ENCODE data around the gene HSPA12B. TPM values are rescaled to one million over a fixed set of nuclear protein-coding genes. Genes with fewer than 3 reads are reported as not detected.

HSPA12B gene
- total RNA-seq, 1 donor from 2014 or later: 16.7 TPM

DNA sequence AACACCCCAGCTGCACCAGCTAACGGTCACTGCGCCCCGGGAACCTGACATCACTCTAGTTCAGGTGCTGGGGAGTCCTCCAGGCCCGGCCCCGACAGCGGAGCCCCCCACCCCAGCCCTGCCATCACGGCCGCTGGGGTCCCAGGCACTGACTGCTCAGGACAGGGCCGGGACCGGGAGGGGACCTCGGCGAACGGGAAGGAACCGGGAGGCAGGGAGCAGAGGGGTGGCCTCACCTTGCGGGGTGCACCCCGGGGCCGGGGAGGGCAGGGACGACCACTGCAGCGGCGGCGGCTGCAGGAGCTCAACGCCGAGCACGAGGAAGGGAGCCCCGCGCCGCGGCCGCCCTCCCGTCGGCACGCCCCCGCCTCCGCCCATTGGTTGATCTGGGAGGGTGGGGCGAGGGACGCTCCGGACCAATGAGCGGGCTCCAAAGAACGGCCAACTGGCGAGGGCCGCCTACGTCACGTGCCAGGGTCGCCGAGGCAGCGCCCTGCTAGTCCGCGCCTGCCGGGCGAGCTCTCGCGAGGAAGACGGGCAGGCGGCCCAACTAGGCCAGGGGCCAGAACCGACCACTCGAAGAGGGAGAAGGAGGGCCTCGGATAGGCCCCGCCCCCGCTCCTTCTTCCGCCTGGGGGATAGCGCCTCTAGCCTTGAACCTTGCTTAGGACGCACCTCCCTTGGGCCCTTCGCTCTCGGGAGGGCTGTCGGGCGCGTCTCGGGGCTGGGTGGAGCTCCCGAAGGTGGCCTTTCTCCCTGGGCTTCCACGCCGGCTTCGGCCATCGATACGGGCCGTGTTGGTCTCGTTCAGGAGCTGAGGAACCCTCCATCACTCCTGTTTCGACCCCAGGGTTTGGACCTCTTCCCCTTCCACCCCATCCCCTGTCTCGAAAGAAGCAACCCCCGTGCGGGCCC, 35.2 kb downstream of the HSPA12B start, which contains the start of gene ADISSP:
ADISSP (minus strand) TSS at position 327 of the 915 bp plus-strand sequence. CDS start 7,653 bp downstream, outside the sequence.
- DNase-seq: peak; percentile 99

DNA sequence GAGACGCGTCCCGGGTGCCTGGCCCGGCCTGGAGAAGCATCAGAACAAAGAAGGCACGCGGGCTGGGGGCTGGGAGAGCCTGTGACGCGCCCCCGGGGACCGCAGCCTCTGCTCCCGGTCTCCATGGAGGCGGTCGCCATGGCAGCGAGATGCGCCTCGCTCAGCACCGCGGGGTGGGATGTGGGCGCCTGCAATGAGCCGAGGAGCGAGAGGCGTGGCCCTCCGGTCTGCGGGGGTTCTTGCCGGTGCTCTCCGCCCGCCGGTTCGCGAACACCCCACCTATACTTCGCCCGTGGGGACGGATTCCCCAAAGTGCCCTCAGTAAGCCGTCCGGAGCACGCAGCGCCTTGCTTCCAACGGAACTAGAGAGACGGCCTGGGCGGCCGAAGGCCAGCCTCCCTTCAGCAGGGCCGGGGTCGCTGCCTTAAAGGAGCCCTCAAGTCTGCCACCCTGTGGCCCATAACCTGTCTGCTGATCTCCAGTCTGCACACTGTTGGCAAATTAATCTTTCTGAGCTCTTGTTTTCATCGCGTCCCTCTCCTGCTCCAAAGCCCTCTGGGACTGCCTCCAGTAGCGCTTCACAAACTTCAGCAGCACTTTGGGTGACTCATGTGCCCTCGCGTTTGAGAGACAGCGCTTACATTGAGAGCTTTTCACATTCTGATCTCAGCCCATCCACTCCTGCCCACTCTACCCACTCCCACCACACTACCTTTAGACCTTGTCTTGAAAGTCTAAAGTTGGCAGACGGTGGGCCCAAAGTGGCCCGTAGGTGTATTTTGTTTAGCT, 36.1 kb downstream of the HSPA12B start:
- DNase-seq: peak; percentile 86

DNA sequence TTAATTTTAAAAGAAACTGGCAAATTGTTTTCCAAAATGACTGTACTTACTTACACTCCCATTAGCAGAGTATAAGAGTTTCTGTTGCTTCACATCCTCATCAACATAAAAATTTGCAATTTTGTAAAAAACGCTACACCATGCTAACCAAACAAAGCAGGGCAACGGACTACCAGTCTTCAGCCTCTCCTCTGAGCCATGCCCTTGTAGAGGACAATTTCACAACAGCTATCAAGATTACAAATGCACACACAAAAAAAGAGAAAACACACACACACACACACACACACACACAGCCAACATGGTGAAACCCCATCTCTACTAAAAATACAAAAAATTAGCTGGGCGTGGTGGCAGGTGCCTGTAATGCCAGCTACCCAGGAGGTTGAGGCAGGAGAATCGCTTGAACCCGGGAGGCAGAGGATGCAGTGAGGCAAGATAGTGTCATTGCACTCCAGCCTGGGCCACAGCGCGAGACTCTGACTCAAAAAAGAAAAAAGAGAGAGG, 39.1 kb downstream of the HSPA12B start:
- DNase-seq: no peak

DNA sequence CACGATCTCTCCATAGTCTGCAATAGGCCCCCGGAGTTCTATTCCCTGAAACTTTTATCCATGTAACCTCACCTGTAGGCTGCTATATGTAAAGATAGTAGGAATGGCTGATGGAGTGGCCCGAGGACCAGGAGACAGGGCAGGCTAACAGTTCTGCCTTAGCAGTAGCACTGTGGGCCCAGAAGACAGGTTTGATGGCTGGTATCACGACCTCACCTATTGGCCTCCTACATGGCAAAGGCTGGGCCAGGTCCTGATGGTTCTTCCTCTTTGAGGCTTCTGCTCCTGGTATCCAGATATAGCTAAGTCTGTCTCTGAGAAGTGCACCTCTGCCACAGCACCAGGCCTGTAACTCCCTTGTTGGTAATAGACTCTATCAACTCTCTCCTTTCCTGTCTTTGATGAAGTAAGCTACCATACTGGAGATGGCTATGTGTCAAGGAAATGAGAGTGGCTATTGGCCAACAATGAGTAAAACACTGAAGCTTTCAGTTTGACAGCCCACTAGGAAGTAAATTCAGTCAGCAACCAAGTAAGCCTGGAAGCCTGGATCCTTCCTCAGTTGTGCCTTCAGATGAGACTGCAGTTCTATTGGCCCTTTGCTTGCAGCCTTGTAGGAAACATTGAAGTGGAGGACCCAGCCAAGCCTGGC, 43.1 kb downstream of the HSPA12B start:
- DNase-seq: no peak

DNA sequence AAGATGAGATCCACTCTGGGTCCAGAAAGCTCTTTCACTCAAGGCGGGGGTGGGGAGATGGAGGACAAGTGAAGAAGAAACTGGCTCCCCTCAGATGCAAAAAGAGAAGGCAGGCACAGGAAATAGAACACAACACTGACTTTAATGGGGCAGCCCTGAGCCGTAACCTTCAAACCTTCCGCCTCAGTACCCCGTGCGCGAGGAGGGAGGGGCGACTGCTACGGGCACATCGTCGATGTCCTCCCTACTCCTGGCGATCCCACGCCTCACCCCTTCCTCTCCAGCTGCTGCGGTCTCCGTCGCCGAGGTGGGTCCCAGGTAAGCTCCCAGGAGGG, 44.9 kb downstream of the HSPA12B start:
- no peak for DNase-seq

DNA sequence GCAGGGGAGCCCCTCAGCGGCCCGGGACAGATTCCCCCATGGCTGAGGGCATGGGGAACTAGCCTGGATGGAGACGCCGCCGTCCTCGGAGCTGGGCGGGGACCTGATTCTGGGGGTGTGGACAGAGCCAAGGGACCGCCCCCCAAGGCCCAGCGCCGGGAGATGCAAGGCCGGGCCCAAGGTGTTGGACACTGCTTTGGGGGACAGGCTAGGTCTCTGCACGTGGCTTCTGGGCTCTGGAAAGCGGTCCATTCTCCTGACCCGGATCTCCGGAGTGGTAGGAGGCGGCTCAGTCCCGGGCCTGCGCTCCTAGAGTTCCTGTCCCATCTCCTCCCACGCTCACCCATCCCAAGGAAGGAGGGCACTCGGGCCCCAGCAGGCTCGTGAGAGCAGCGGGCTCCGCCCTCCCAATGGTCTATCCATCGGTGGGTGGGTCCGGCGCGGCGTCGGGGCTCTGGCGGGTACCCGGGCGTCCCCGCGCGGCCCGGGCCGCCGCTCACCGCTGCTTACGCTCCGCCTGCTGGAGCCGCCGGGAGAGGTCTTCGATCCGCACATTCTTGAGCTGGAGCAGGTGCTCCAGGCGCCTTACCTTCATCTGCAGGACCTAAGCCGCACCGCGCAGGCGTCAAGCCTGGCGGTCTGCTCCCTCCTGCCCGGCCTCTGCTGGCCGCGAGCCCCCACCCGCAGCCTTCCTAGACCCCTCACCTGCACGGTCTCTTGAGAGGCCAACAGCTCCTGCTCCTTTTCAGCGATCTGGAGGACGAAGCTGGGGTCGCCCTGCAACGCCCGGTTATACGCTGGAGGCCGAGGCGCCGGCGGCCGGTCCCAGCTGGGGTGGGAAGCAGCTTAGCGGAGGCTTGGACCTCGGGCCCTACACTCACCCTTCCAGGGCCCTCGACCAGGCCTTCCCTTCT, 45.5 kb downstream of the HSPA12B start:
- peak; percentile 41 for DNase-seq

DNA sequence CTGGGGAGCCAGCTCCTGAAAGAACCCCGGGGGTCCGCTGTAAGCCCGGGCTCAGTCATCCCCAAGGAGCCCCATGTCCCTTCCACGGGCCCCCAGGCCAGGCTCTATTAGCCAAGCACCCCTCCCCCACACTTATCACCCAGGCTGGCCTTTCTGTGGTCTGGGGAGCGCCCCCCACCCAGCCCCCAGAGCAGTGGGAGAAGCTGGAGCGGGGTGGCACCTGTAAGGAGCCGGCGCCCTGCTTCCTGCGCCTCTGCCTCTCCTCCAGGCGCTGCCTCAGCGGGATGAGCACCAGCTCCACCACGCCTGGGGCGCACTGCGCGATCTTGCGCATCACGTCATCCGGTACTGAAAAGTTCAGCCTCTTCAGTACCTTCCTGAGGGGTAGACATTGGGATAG, 46.5 kb downstream of the HSPA12B start:
- DNase-seq: no peak

DNA sequence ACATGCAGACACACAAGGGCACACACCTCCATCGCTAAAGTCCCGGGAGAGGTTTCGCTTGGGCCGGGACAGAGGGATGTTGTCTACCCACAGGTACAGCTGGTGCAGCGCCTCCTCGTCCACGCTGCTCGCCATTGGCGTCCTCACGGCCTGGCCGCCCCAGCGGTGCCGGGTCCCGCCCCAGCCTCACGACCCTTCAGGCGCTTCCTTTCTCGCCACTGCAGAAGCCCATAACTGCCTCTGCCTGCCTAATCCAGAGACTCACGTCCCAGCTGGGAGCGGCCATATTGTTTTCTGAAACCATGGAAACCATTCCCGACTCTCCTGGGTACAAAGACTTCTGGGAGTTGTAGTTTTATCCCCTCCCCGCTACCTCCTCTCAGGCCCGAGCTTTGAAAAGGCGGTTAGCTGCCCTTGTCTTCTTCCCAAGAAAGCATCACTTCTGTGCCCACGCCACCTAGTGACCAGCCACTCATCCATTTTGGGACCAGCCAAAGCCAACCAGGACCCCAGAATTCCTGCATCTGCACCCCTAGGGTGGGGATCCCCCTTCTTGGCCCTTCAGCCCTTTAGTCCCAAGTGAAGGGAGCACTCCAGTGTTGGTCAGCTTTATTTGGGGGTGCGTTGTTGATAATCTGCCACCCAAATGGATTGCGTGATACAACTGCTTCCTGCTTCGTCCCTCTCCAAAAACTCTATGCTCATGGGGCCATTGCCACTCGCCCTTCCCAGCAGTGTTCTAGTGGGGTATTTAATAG, 48.8 kb downstream of the HSPA12B start, which contains the start of gene SPEF1:
SPEF1 (minus strand) TSS at position 296 of the 758 bp plus-strand sequence; CDS start at position 135, 161 bp downstream.
- peak; percentile 93 for DNase-seq

DNA sequence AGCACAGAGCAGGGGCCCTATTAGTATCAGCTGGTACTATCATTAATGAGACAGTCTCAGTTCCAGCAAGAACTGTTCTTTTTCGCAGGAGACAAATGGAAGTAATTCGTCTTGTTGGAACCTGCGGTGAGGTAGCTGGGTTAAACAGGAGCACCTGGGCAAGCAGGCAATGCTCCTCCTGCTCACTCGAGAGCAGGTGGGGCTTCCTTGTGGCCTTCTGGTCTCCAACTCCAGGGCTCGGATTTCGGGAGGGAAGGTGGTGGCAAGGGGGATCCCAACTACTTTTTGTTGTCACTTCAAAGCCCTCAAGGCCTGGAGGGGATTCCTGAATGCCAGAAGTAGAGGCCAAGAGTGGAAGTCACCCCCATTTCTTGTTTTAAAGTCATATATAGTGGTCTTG, 50.1 kb downstream of the HSPA12B start:
- DNase-seq: no peak

DNA sequence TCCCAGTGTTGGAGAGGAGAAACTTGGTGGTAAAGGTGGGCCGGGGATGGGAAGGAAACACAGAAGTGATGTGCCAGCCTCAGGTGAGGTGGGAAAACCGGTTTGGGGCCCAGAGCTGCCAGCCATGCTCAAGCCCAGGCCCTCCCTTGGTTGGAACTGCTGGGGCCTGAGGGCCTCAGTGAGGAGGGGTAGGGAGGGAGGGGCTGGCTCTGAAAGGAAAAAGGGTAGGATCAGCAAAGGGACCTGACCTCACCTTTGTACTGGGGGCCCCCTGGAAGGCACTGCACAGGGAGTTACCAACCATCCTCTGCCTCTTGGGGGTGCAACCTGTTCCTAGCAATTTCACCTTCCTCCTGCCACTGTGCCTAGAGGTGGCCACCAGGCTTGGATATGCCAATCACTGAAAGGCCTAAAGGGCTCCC, 50.6 kb downstream of the HSPA12B start:
- DNase-seq: no peak

DNA sequence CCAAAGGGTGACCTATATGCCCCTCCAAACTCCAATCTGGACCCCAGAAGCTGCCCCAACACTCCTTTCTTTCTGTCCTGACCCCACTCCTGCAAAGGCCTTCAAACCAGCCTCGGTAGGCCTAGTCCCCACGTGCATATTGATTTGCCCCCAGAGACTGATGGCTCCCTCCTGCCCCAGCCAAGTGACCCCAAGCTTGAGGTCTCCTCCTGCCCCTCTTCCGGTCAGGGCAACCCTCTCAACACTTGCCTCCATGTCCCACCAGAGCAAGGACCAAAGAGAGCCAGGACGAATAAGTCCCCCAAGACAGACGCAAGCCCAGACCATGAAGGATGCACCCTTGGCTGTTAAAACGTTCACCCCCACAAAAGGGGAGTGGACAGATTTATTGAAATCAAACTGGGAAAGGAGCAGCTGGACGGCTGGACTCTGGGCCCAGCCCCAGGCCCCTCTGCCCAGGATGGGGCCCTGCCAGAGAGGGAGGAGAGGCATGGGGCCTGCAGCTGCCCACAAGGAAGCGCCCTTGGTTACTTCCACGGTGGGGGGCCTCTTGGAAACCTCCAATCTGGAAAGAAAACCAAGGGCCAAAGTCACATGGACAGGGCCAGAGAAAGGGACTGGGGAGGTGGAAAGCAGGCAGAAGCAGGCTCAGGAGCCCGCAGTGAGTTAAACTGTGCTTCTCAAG, 51.2 kb downstream of the HSPA12B start:
- DNase-seq: no peak

DNA sequence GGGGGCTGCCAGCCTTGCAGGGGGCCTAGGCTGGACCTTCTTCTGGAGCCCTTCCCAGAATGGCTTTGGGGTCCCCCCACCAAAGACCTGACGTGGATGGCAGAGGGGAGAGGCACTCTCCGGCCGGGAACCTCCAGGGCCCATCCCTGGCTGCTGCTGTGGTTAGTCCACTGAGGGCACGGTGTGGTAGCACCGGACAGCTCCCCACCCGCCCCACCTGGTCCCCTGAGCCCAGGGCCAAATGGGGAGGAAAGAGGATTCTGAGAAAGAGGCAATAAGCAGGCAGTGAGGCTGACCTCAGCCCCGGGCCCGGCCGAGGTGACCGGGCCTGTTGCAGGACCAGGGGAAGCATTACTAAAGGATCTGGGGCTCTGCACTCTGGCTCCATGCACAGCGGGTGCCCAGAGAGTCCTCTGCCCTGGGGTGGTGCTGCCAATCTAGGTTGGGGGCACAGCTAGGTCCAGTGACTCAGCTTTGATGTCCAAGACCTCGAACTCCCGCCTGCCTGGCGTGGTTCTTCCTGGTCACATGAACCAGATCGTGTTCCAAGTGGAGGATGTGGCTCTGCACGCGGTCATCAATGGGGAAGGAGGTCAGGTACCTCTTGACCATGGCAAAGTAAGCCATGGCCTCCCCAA, 51.9 kb downstream of the HSPA12B start:
- no peak for DNase-seq

DNA sequence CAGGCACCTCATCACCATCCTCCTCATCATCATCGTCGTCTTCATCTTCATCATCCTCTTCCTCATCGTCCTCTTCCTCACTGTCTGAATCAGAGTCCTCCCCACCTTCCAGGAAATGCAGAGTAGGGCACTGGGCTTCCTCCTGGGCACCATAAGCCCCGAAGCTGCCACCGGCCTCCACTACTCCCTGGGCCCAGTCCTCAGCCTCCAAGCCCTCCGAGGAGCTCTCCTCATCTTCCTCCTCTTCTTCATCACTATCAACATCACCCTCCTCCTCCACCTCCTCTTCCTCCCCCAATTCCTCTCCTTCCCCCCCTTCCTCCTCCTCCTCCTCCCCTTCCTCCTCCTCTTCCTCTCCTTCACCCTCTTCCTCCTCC, 52.4 kb downstream of the HSPA12B start:
- DNase-seq: no peak

DNA sequence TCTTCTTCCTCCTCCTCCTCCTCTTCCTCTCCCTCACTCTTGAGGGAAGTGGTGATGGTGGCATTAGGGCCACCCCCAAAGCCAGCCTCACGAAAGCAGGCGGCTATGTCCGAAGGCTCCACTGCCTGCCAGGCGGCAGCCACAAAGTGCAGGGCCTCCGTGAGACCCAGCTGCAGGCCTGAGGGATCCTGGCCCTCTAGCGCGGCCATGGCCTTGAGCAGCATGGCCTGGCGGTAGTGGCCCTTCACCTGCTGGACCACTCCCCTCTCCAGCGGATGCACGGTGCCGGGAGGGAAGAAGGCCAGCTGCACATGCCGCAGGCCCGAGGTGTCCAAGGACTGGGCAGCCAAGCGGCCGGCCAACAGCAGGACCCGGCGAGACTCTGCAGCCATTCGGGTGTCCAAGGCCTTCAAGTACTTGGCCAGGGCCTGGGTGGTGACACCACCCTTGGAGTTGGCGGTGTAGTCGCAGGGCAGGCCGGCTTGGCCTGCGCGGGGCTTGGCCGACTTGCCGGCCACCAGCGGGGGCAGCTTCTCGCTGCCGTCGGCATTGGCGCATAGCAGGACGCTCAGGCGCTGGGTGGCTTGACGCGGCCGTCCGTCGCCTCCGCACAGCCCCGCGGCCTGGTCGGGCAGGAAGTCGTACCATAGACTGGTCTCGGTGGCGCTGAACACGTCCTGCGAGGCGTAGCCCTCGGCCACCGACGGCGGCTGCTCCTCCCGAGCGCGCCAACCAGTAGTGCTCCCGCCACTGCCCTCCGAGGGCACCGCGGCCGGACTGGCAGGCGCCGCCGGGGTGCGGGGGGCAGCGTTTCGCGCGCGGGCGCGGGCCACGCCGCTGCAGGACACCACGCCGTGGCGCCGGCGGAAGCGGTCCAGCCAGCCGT, 53.0 kb downstream of the HSPA12B start:
- DNase-seq: peak; percentile 43

DNA sequence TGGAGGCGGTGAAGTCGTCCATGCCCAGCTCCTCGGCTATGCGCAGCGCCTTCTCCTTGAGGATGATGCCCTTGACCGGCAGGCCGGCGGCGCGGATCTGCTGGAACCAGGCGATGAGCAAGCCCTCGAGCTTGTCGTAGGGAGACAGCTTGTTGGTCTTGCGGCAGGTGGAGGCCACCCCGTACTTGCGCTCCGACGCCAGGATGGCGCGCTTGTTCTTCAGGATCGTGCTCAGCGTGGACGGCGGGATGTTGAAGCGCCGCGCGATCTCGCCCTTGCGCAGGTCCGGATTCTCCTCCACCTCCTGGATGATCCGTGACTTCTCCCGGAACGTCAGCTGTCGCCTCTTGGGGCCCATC, 53.6 kb downstream of the HSPA12B start:
- peak; percentile 79 for DNase-seq

DNA sequence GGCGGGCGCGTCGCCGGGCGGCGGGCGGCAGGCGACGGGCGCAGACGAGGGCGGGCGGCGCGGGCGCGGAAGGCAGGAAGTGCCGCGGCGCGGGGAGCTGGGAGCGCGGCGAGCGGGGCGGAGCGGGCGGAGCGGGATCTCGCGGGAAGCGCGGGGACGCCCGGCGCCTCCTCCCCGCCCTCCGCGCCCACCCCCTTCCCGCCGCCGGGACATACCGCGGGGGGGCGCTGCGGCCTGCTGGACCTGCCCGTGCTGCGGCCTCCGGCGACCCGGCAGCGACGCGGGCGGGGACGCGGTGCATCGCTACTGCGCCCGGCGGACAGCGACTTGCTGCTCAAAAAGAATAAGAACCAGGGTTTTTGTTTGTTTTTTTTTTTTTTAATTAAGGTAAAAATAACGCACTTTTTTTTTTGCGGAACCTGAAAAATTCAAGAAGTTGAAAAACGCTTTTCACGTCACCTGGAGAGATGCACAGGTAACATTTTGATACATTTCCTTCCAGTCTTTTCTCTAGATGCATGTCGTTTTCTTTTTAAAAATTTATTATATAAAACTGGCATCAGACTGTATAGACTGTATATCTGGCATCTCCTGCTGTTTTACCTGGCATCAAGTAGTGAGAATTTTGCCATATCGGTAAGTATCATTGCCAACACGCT, 54.3 kb downstream of the HSPA12B start, which contains the start of gene CENPB:
CENPB (minus strand) TSS at position 76 of the 659 bp plus-strand sequence. CDS start 257 bp downstream, outside the sequence.
- peak; percentile 91 for DNase-seq

DNA sequence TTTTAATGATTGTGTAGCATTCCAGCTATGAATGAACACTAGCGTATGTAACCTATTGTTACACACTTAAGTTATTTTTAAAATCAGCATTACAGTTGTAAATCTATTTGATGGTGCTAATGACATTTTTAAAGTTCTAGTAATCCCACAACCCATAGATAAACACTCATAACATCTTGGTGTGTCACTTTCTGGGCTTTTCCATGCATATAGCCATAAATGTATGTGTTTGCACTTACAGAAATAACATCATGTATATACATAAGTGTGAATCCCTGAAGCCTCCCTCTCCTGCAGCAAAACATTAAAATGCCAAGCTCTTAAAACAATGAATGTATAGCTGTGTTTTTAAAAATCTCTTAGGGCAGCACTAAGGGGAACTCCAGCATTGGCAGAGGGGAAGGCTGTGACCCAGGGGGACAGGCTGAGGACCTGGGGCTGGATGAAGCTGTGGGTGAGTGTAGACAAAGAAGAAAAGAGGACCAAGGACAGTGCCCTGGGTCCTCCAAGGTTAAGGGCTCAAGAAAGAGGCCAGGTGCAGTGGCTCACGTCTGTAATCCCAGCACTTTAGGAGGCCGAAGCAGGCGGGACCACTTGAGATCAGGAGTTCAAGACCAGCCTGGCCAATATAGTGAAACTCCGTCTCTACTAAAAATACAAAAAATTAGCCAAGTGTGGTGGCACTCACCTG, 55.0 kb downstream of the HSPA12B start:
- no peak for DNase-seq
